K562 (cell line): ENCODE data around the gene C22orf39. TPM values are rescaled to one million over a fixed set of nuclear protein-coding genes. Genes with fewer than 3 reads are reported as not detected.

Source experiments
- BRD9 ChIP-seq: fragments of 450-650 bp; IDR thresholded peaks from 2 replicates; pipeline ENCODE4 v1.6.1; 2018; ENCODE audit warnings: low read depth; ENCODE audit not compliant: partially characterized antibody
- CHD4 ChIP-seq: fragments of 200-600 bp; sonication (generic); IDR thresholded peaks from 3 replicates; pipeline ENCODE4 v1.6.1; 2012; ENCODE audit warnings: low read depth, mild to moderate bottlenecking, mixed read lengths, low read length, inconsistent platforms; ENCODE audit not compliant: insufficient read depth, insufficient replicate concordance, poor library complexity, severe bottlenecking
- CHD7 ChIP-seq: fragments of 200-600 bp; sonication (generic); IDR thresholded peaks from one replicate; pipeline ENCODE4 v1.6.1; 2012; ENCODE audit warnings: mild to moderate bottlenecking, low read depth, low read length, inconsistent platforms
- DLX4 ChIP-seq: fragments of 250-450 bp; sonication (Bioruptor Pico); IDR thresholded peaks from 2 replicates; pipeline ENCODE4 v1.6.1; 2021; ENCODE audit warnings: mild to moderate bottlenecking
- FOXK1 ChIP-seq: sonication (generic); formaldehyde crosslinking; IDR thresholded peaks from 2 replicates; pipeline ENCODE4 v1.8.0; 2022; ENCODE audit warnings: missing genetic modification reagents, mild to moderate bottlenecking, borderline replicate concordance
- LARP7 ChIP-seq: fragments of 450-650 bp; IDR thresholded peaks from 2 replicates; pipeline ENCODE4 v1.6.1; 2016
- NFIX ChIP-seq: fragments of 250-450 bp; sonication (Bioruptor Pico); IDR thresholded peaks from 2 replicates; pipeline ENCODE4 v1.4.0; 2020; ENCODE audit warnings: low read depth, mild to moderate bottlenecking, moderate library complexity
- polyA plus RNA-seq, 8 experiments: library from polyadenylated mRNA; depleted of rRNA in 4 of 8; stranded (reverse) in 5 of 8; unstranded in 3 of 8; fragments of >200 nt; fragmentation: Nextera tagmentation in 2 of 8; fragmentation: Illumina TruSeq in 1 of 8; extraction: Ambion mirVana in 2 of 8; extraction: Trizol in 1 of 8; gene quantifications; 2 replicates each; pipeline versions ENCODE4 v1.2.1 to v1.2.3, GENCODE V29; 2011 to 2014; ENCODE audit warnings: inconsistent platforms in 1 of 8, missing spikeins in 1 of 8
- total RNA-seq, 7 experiments: library from RNA; depleted of rRNA in 6 of 7; stranded (reverse); fragments of >200 nt in 6 of 7; fragmentation: Illumina TruSeq in 2 of 7; extraction: Trizol in 2 of 7; gene quantifications; 2 replicates each; pipeline versions ENCODE4 v1.2.1 to v1.2.3, GENCODE V29; 2011 to 2021; ENCODE audit warnings: low replicate concordance in 1 of 7
- TF ChIP-seq, protein P1 (sequence below), 2 experiments: fragments of 150-350 bp in 1 of 2; IDR thresholded peaks; 2 replicates each; pipeline ENCODE4 v1.6.1; 2012 to 2016; ENCODE audit warnings: low read depth in 2 of 2, low read length in 2 of 2, mild to moderate bottlenecking in 1 of 2, moderate library complexity in 1 of 2
- TF ChIP-seq, protein P2 (sequence below): sonication (generic); formaldehyde crosslinking; IDR thresholded peaks from 2 replicates; pipeline ENCODE4 v1.8.1; 2023; ENCODE audit warnings: mild to moderate bottlenecking, missing genetic modification reagents

Gene C22orf39
- total and polyA plus RNA-seq, 9 of the 15 experiments (the other 6 are each of a cell fraction or from before 2014, with no cell fraction given): 20.4 to 139 (median 66.8) TPM

GRCh38 chr22:19419464-19420178 is 27.9 kb downstream of the C22orf39 start (continued):
- TF ChIP-seq, protein P1, sequence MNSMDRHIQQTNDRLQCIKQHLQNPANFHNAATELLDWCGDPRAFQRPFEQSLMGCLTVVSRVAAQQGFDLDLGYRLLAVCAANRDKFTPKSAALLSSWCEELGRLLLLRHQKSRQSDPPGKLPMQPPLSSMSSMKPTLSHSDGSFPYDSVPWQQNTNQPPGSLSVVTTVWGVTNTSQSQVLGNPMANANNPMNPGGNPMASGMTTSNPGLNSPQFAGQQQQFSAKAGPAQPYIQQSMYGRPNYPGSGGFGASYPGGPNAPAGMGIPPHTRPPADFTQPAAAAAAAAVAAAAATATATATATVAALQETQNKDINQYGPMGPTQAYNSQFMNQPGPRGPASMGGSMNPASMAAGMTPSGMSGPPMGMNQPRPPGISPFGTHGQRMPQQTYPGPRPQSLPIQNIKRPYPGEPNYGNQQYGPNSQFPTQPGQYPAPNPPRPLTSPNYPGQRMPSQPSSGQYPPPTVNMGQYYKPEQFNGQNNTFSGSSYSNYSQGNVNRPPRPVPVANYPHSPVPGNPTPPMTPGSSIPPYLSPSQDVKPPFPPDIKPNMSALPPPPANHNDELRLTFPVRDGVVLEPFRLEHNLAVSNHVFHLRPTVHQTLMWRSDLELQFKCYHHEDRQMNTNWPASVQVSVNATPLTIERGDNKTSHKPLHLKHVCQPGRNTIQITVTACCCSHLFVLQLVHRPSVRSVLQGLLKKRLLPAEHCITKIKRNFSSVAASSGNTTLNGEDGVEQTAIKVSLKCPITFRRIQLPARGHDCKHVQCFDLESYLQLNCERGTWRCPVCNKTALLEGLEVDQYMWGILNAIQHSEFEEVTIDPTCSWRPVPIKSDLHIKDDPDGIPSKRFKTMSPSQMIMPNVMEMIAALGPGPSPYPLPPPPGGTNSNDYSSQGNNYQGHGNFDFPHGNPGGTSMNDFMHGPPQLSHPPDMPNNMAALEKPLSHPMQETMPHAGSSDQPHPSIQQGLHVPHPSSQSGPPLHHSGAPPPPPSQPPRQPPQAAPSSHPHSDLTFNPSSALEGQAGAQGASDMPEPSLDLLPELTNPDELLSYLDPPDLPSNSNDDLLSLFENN (IDR thresholded peaks at IDR 0.05; ENCODE audit: low read depth in 2 of 2, low read length in 2 of 2): peak in 1 of 2 experiments; percentile 96; a peak in 2 of 4 replicates
- TF ChIP-seq CHD7 (no peak), NFIX (CRISPR knock-in tag) (no peak), FOXK1 (no peak), CHD4 (peak; percentile 78), DLX4 (CRISPR knock-in tag) (no peak), BRD9 (no peak), LARP7 (no peak)
- TF ChIP-seq, protein P2, sequence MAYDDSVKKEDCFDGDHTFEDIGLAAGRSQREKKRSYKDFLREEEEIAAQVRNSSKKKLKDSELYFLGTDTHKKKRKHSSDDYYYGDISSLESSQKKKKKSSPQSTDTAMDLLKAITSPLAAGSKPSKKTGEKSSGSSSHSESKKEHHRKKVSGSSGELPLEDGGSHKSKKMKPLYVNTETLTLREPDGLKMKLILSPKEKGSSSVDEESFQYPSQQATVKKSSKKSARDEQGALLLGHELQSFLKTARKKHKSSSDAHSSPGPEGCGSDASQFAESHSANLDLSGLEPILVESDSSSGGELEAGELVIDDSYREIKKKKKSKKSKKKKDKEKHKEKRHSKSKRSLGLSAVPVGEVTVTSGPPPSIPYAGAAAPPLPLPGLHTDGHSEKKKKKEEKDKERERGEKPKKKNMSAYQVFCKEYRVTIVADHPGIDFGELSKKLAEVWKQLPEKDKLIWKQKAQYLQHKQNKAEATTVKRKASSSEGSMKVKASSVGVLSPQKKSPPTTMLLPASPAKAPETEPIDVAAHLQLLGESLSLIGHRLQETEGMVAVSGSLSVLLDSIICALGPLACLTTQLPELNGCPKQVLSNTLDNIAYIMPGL (CRISPR knock-in tag): no peak
